ENCODE results near the gene EZH1.
"Not testable (repeated sequence)": the region's sequence is repeated elsewhere in the genome, so short reads cannot be mapped to it uniquely, and the experiment has no call there.

EZH1 gene

GRCh38 chr17:42779936-42780850, 35.4 kb upstream of the EZH1 start, which contains the start of gene WNK4:
TSS of gene WNK4 (plus strand) at chr17:42780610. CDS start at chr17:42780699, 89 bp downstream.
- FAIRE-seq: no peak
- peak; percentile 41; the same call in 1 of the 2 replicates for TF ChIP-seq POLR2A (IDR thresholded peaks at IDR 0.05; ENCODE audit: low read depth, low read length)
- DNase-seq (ENCODE audit: insufficient read length, low spot score): peak; percentile 80

GRCh38 chr17:42779304-42779935, 34.6 kb upstream of the EZH1 start:
- no peak for DNase-seq (ENCODE audit: insufficient read length, low spot score)
- FAIRE-seq: no peak
- TF ChIP-seq POLR2A (IDR thresholded peaks at IDR 0.05; ENCODE audit: low read depth, low read length): no peak

- TF ChIP-seq POLR2A (IDR thresholded peaks at IDR 0.05; ENCODE audit: low read depth, low read length): no peak
- DNase-seq (ENCODE audit: insufficient read length, low spot score) (no peak), FAIRE-seq (no peak)
These were observed 33.7 kb upstream of the EZH1 start for GRCh38 chr17:42778570-42778969.

- no peak for TF ChIP-seq POLR2A (IDR thresholded peaks at IDR 0.05; ENCODE audit: low read depth, low read length)
- DNase-seq (ENCODE audit: insufficient read length, low spot score) (no peak), FAIRE-seq (no peak)
These were observed 30.8 kb upstream of the EZH1 start for GRCh38 chr17:42775534-42776098.

DNA sequence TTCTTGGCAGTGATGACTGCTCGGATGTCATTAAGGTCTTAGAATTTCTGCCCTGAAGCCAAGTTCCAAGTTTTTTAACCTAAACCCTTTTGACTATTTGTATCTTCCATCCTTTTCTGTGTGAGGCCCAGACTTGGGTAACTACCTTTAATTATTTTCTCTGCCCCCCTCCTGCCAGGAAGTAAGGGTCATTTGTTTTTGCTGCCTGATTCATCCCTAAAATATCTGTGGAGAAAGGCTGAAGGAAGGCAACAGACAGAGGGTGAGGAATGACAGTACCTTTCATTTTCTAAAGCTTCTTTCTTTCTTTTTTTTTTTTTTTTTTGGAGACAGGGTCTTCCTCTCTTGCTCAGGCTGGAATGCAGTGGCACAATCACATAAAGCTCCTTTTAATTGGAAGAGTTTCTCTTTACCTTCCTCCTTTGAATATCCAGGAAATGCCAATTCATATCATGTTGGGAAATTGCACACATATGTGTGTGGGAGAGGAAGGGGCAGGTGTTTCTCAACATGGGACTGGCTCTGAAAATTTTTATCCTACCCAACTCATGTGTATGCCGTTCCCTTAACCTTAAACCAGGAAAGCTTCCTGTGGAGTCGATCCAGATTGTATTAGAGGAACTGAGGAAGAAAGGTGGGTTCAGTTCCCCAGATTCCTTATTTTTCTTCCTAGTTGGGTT, 29.4 kb upstream of the EZH1 start:
- TF ChIP-seq POLR2A (IDR thresholded peaks at IDR 0.05; ENCODE audit: low read depth, low read length): no peak
- DNase-seq (ENCODE audit: insufficient read length, low spot score) (peak; percentile 60), FAIRE-seq (no peak)

- peak; percentile 93 for TF ChIP-seq POLR2A (IDR thresholded peaks at IDR 0.05; ENCODE audit: low read depth, low read length)
- FAIRE-seq: no peak
- DNase-seq (ENCODE audit: insufficient read length, low spot score): peak; percentile 83
These were observed 28.6 kb upstream of the EZH1 start, which contains the start of gene VPS25 for GRCh38 chr17:42773290-42774035. TSS of gene VPS25 (plus strand) at chr17:42773449. CDS start at chr17:42773476, 27 bp downstream.

GRCh38 chr17:42772945-42773289, 28.1 kb upstream of the EZH1 start:
- TF ChIP-seq POLR2A (IDR thresholded peaks at IDR 0.05; ENCODE audit: low read depth, low read length): no peak
- DNase-seq (ENCODE audit: insufficient read length, low spot score) (no peak), FAIRE-seq (no peak)

- DNase-seq (ENCODE audit: insufficient read length, low spot score); FAIRE-seq: not testable (repeated sequence)
These were observed 25.1 kb upstream of the EZH1 start for GRCh38 chr17:42769964-42770363.

- not testable (repeated sequence) for FAIRE-seq; DNase-seq (ENCODE audit: insufficient read length, low spot score)
These were observed 23.2 kb upstream of the EZH1 start for GRCh38 chr17:42768006-42768405.

- DNase-seq (ENCODE audit: insufficient read length, low spot score): no peak
- TF ChIP-seq POLR2A (IDR thresholded peaks at IDR 0.05; ENCODE audit: low read depth, low read length): no peak
- FAIRE-seq: no peak
These were observed 22.7 kb upstream of the EZH1 start for GRCh38 chr17:42767512-42767911.

DNA sequence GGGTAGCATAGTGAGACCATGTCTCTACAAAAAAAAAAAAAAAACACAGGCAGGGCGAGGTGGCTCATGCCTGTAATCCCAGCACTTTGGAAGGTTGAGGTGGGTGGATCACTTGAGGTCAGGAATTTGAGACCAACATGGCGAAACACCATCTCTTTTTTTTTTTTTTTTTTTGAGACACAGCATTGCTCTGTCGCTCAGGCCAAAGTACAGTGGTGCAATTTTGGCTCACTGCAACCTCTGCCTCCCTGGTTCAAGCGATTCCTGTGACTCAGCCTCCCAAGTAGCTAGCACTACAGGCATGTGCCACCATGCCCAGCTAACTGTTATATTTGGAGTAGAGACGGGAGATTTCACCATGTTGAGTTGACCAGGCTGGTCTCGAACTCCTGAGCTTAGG, 21.3 kb upstream of the EZH1 start:
- FAIRE-seq: no peak
- no peak for DNase-seq (ENCODE audit: insufficient read length, low spot score)
- no peak for TF ChIP-seq POLR2A (IDR thresholded peaks at IDR 0.05; ENCODE audit: low read depth, low read length)

- no peak for DNase-seq (ENCODE audit: insufficient read length, low spot score)
- no peak for FAIRE-seq
- TF ChIP-seq POLR2A (IDR thresholded peaks at IDR 0.05; ENCODE audit: low read depth, low read length): no peak
These were observed 16.8 kb upstream of the EZH1 start for GRCh38 chr17:42761638-42762037.

Data from H54 (cell line).